AG09319 (cell line): ENCODE measurements around the gene ANKRD55.
A peak's percentile ranks its signal among the peaks of the same experiment; 100 is the strongest.

Experiments used
- DNase-seq: peaks from one replicate; pipeline ENCODE4 v3.0.0-alpha.2; 2010; ENCODE audit warnings: low read depth; ENCODE audit errors: extremely low read depth
- CTCF ChIP-seq: IDR thresholded peaks from 2 replicates; pipeline ENCODE4 v1.5.1; 2011; ENCODE audit warnings: low read depth, mild to moderate bottlenecking, inconsistent platforms, low read length, moderate library complexity

ANKRD55 gene

GRCh38 chr5:56078278-56079156 is 154.6 kb downstream of the ANKRD55 start:
- DNase-seq: no peak
- no peak for TF ChIP-seq CTCF

DNA sequence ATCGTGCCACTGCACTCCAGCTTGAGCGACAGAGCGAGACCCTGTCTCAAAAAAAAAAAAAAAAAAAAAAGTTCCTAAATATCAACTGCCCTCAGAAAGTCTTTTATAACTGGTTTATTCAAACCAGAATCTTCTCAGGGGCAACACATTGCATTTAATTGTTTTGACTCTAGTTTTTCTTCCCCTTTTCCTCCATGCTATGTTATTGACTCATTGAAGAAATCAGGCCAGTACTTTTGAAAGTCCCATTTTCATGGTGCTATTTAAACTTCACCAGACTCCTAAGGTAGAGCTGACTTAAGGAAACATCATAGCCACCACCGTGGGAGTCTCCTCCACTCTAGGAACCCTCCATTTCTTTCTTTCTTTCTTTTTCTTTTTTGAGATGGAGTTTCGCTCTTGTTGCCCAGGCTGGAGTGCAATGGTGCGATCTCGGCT is 155.3 kb downstream of the ANKRD55 start:
- DNase-seq: no peak
- TF ChIP-seq CTCF: no peak

DNA sequence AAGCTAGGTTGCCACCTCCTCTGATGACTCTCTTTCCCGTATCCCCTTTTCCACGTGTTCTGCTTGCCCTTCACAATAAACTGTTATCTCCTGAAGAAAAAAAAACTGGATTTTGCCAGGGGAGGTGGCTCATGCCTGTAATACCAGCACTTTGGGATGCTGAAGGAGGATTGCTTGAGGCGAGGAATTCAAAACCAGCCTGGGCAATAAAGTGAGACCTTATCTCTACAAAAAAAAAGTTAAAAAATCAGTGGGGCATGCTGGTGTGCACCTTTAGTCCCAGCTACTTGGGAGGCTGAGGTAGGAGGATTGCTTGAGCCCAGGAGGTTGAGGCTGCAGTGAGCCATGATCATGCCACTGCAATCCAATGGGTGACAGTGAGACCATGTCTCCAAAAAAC is 156.6 kb downstream of the ANKRD55 start:
- no peak for DNase-seq

GRCh38 chr5:56075361-56075760 is 157.8 kb downstream of the ANKRD55 start:
- peak; percentile 61 for DNase-seq

More for the DNA sequence above, 156.6 kb downstream of the ANKRD55 start:
- TF ChIP-seq CTCF: no peak

DNA sequence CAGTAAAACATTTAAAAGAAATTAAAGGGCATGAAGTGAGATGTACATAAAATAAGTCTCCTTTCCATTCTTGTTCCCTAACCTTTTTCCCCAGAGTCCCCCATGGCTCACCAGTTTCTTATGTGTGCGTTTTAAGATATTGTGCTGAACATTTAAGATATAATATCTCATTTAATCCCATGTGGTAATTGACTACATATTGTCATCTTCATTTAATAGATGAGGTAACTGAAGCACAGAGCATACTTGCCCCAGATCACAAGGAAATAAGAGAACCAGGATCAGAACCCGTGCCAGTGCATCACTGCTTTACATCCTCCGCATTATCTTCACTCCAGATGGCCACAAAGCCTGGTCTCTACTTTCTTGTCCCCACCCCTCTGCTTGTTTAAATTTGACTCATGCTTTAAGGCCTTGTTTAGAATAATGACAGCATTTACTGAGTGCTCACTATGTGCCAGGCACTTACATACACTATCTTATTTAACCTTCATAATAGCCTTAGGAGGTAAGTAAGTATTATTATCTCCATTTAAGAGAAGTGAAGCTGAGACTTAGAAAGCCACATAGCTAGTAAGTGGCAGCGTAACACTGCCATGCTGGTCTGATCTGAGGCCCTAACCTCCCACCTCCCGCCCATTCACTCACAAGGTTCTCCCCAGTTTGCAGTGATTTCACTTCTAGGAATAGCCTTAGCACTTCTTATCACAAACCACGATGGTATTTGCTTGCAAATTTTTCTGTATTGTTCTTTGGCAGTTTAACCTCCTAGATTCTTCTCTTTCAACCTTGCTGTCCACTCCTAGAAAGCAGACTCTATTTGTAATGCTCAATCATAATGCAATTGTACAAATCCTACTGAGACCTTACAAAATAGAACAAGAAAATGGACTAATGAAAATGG is 160.0 kb downstream of the ANKRD55 start:
- no peak for DNase-seq
- no peak for TF ChIP-seq CTCF

More at GRCh38 chr5:56075361-56075760, 157.8 kb downstream of the ANKRD55 start:
- no peak for TF ChIP-seq CTCF

DNA sequence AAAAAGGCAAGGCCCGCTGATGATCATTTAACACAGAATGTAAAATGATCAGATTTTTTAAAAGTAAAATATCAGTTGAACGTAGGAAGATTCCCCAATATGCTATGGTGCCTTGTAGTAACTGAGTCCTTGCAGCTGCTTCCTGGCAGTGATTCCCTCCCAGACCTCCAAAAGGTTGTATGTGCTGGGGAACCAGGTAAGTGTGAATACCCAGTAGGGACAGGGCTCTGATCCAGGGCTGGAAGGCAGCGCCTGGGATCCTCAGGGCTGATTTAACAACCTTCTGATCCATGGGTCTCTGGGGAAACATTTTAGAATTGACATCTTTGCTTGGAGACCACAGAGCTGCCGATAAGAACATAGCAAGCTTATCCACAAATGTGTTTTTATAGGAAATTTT is 161.7 kb downstream of the ANKRD55 start:
- no peak for DNase-seq
- no peak for TF ChIP-seq CTCF
